A673 (cell line): ENCODE measurements around the gene TICAM2. TPM values are rescaled to one million over a fixed set of nuclear protein-coding genes. Genes with fewer than 3 reads are reported as not detected.

Source experiments
- BruUV-seq: library from RNA; stranded (reverse); fragments of 400-500 nt; replicated peaks from 2 replicates; lab custom pipeline; 2021; lab: Mats Ljungman, UMichigan
- CTCF ChIA-PET: fragments of 300-600 bp; sonication (Branson Sonifier 250); formaldehyde crosslinking; loops from one replicate; lab custom pipeline; 2022; ENCODE audit warnings: antibody characterized with exemption; lab: Charles Lee
- POLR2A ChIA-PET: fragments of 300-600 bp; sonication (Branson Sonifier 250); formaldehyde crosslinking; loops from one replicate; lab custom pipeline; 2022; ENCODE audit warnings: antibody characterized with exemption; ENCODE audit not compliant: low non-redundant PET; lab: Charles Lee
- DNase-seq: peaks from one replicate; pipeline ENCODE4 v3.0.0-alpha.2; 2015; ENCODE audit warnings: low spot score
- H3K27ac ChIP-seq: fragments of 200-600 bp; sonication (generic); 2 replicates; pipeline ENCODE4 v1.5.1; 2016; ENCODE audit warnings: mixed run types, low read depth, mild to moderate bottlenecking, mixed read lengths, antibody characterized with exemption, low read length; ENCODE audit not compliant: poor library complexity, severe bottlenecking
- H3K27me3 ChIP-seq: fragments of 200-600 bp; sonication (generic); replicated peaks from 2 replicates; pipeline ENCODE4 v1.6.1; 2017; ENCODE audit warnings: mixed run types, low read depth, mild to moderate bottlenecking, mixed read lengths, antibody characterized with exemption, low read length; ENCODE audit not compliant: insufficient read depth, poor library complexity
- H3K36me3 ChIP-seq: fragments of 200-600 bp; sonication (generic); 2 replicates; pipeline ENCODE4 v1.6.1; 2016; ENCODE audit warnings: mixed run types, mild to moderate bottlenecking, mixed read lengths, antibody characterized with exemption, low read length; ENCODE audit not compliant: insufficient read depth, poor library complexity, severe bottlenecking
- H3K4me1 ChIP-seq: fragments of 200-600 bp; sonication (generic); 2 replicates; pipeline ENCODE4 v1.6.1; 2017; ENCODE audit warnings: mixed run types, mild to moderate bottlenecking, mixed read lengths, antibody characterized with exemption, low read length; ENCODE audit not compliant: insufficient read depth, poor library complexity, severe bottlenecking
- H3K4me3 ChIP-seq: fragments of 200-600 bp; sonication (generic); 2 replicates; pipeline ENCODE4 v1.5.1; 2016; ENCODE audit warnings: low read depth, mixed run types, mild to moderate bottlenecking, mixed read lengths, low read length; ENCODE audit not compliant: poor library complexity, severe bottlenecking
- H3K9me3 ChIP-seq: fragments of 200-600 bp; sonication (generic); 2 replicates; pipeline ENCODE4 v1.6.1; 2016; ENCODE audit warnings: mixed run types, low read depth, mild to moderate bottlenecking, mixed read lengths, antibody characterized with exemption, low read length; ENCODE audit not compliant: poor library complexity, severe bottlenecking
- EZH2 ChIP-seq: fragments of 200-600 bp; sonication (generic); IDR thresholded peaks from 2 replicates; pipeline ENCODE4 v1.6.1; 2017; ENCODE audit warnings: borderline replicate concordance, low read depth, mild to moderate bottlenecking, mixed read lengths, antibody characterized with exemption, low read length; ENCODE audit not compliant: poor library complexity, severe bottlenecking
- intact Hi-C: fragments of 100-400 bp; cut with micrococcal nuclease; formaldehyde crosslinking; loops from one replicate; pipeline ENCODE4 v1.10.0; 2022; ENCODE audit not compliant: unreplicated experiment
- total RNA-seq: library from RNA; stranded (reverse); gene quantifications from 2 replicates; pipeline ENCODE4 v1.2.3, GENCODE V29; 2021
- TF ChIP-seq, protein P1 (sequence below): fragments of 300-800, 200-600 bp; sonication (generic); conservative IDR thresholded peaks from 2 replicates; pipeline ENCODE4 v1.5.1; 2017; ENCODE audit warnings: low read depth, mild to moderate bottlenecking, antibody characterized with exemption, low read length, moderate library complexity, mixed read lengths

TICAM2 gene
- total RNA-seq, 1 experiment from 2014 or later: 0.32 TPM

DNA sequence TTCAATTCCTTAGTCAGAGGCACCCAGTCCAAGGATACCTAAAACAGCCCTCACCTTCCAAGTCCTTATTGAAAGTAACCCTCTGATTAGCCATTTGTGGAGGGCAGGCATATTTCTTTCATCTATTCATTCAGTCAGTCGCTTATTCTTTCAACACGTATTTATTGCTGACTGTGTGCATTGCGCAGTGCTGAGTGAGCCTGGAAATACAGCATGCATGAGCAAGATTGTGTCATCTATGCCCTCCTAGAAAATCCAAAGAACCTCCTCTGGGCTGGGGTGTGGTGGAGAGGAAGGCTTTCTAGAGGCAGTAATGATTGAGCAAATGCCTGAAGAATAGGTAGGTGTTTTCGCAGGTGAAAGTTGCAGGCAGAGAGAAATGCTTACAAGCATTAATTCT lies 49.2 kb downstream of the TICAM2 start:
- H3K4me3 ChIP-seq: no peak overlapping the region
- no TSS peak for BruUV-seq
- ChIA-PET CTCF (no interaction called here), POLR2A (no interaction called here)
- intact Hi-C loops: no loop called here
- H3K9me3 ChIP-seq: no peaks in the 10 kb centered on the region
- no peak for DNase-seq
- no peaks in the 10 kb centered on the region for H3K27me3 ChIP-seq
- H3K36me3 ChIP-seq: no peaks in the 10 kb centered on the region
- H3K4me1 ChIP-seq: no peaks in the 10 kb centered on the region
- H3K27ac ChIP-seq: no peak overlapping the region
- TF ChIP-seq EZH2: no peak
- TF ChIP-seq, protein P1, sequence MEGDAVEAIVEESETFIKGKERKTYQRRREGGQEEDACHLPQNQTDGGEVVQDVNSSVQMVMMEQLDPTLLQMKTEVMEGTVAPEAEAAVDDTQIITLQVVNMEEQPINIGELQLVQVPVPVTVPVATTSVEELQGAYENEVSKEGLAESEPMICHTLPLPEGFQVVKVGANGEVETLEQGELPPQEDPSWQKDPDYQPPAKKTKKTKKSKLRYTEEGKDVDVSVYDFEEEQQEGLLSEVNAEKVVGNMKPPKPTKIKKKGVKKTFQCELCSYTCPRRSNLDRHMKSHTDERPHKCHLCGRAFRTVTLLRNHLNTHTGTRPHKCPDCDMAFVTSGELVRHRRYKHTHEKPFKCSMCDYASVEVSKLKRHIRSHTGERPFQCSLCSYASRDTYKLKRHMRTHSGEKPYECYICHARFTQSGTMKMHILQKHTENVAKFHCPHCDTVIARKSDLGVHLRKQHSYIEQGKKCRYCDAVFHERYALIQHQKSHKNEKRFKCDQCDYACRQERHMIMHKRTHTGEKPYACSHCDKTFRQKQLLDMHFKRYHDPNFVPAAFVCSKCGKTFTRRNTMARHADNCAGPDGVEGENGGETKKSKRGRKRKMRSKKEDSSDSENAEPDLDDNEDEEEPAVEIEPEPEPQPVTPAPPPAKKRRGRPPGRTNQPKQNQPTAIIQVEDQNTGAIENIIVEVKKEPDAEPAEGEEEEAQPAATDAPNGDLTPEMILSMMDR: no peak

DNA sequence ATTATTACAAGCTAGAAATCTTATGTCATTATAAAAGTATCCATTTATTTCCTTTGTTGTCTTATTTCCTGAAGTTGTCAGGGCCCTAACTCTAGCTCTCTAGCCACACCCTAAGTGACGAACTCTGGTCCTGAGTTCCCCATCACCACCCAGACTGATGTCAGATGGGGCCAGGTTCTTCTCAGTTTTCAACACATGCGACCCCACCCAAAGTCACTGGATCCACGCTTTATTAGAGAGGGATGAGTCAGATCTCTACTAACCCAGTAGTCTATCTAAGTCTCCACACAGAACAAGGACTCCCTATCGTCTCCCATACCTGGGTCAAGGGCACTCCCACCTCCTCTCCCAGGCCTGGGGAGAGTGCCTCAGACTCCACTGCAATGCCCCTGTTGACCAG lies 50.9 kb downstream of the TICAM2 start:
- DNase-seq: no peak
- Histone ChIP-seq H3K27me3 (no peaks in the 10 kb centered on the region), H3K36me3 (no peaks in the 10 kb centered on the region), H3K27ac (no peak overlapping the region), H3K4me3 (no peak overlapping the region), H3K4me1 (no peaks in the 10 kb centered on the region), H3K9me3 (no peaks in the 10 kb centered on the region)
- POLR2A ChIA-PET: no interaction called here
- no TSS peak for BruUV-seq
- intact Hi-C loops: no loop called here
- CTCF ChIA-PET: no interaction called here
- TF ChIP-seq, protein P1: no peak

DNA sequence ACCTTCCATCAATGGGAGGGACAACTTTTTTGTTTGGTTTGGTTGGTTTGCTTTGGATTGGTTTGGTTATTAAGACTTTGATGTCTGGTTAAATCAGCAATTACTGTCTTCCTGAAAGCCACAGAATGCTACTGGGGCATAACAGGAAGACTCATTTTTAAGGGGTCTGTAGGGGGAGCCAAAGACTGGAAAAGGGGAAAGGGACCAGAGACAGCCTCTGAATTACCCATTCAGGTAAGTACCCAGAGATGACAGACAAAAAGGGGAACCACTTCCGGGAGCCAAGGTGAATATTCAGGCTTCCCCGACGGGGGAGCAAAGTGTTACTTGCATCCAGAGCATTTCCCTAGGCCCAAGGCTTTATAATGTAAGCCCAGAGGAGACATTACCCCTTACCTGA lies 53.1 kb downstream of the TICAM2 start:
- CTCF ChIA-PET: no interaction called here
- Histone ChIP-seq H3K4me1 (no peaks in the 10 kb centered on the region), H3K4me3 (no peak overlapping the region), H3K36me3 (no peaks in the 10 kb centered on the region), H3K27me3 (no peaks in the 10 kb centered on the region), H3K9me3 (peaks cover 10% of the 10 kb centered on the region), H3K27ac (no peak overlapping the region)
- peak; percentile 56 for DNase-seq
- intact Hi-C loops: loop anchor here (2.0 to 10.0 kb wide), 2 partner anchors 38 to 286 kb away; no protein-coding TSS in a partner anchor
- POLR2A ChIA-PET: no interaction called here
- TF ChIP-seq EZH2: no peak
- TF ChIP-seq, protein P1: peak; percentile 53
- BruUV-seq: no TSS peak
